IPS-NIHi7 (cell line): ENCODE results near the gene NFATC3.
A peak's percentile ranks its signal among the peaks of the same experiment; 100 is the strongest.

Source experiments
- DNase-seq: peaks from one replicate; pipeline ENCODE4 v3.0.0; 2012; ENCODE audit warnings: mixed read lengths; ENCODE audit errors: extremely low spot score

NFATC3 gene

DNA sequence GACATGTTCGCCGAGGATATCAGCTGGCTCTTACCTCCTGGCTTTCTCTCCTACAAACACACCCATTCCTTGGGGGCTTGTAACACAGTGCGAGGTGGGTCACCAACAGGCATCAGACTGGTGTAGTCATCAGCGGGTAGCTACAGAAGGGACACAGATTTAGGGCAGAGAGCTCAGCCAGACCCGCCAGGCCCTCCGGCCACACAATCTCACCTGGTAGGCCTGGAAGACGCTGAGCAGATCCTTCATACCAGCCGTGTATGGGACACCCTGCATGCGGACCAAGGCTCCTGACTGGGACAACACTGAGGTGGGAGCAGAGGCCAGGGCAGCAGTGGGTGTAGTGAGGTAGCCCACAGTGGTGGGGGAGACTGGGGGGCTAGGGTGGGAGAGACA lies 145.0 kb downstream of the NFATC3 start:
- DNase-seq = no peak

DNA sequence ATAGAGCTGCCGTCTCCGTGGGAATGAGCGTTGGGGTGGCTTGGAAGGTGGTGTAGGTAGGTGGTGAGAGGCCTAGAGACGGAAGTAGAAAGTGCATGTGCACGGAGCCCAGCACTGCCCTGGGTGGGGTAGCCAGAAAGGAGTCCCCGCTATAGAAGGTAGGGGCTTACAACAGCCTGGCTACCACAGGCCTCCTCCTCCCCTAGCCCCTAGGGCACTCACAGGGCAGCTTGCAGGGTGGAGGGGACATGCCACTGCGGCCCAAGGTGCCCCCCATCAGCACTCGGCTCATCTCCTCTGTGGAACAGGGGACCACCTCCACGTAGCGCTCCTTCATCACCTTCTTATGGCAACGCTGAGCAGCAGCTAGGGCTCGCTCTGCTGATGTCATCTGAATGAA lies 145.8 kb downstream of the NFATC3 start:
- DNase-seq = no peak

DNA sequence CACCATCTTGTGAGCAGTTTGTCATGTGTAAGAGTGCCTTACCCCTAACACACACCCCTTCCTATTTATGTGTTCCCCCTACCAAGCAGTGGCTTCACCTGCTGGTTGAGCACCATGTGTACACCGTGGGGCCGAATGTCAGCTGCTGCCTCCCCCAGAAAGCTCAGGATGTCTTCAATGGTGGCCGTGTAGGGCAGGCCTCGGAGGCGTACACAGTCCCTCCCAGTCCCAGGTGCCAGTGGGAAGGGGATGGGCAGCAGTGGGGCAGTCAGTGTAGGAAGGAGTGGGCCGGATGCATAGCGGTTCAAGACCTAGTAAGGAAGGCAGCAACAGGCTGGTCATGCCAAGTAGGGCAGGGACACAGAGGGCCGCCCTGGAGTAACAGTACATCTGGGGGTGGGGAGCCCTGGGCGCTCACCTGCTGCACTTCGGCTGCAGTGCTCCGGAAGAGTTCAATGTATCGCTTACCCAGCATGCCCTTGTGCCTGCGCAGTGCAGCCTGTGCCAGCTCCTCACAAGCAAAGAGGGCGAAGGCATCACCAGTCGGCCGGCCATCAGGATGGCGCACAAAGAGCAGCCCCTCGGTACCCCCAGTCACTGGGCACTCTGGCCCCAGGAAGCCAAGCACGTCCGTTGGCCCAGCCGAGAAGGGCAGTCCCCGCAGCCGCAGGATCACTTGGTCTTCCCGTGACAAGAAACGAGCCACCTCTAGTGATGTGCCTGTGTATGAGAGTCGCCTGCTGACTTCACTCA lies 146.4 kb downstream of the NFATC3 start:
- DNase-seq = no peak

DNA sequence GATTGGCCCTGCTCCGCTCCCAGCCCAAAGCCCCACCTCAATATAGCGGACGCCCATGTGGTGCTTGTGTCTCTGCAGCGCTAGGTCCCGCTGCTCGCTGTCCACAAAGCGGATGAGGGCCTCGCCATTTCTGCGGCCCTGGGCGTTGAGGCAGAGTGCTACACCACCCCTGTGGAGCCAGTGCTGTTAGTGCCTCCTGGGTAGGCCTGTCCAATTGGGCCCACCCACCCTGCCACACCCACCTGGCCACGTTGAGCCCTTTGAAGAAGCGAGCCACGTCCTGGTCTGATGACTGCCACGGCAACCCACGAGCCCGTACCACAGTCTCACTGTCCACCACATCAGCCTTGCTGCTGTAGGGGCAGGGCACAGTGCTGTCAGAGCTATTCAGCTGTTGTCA lies 147.2 kb downstream of the NFATC3 start:
- DNase-seq = no peak

DNA sequence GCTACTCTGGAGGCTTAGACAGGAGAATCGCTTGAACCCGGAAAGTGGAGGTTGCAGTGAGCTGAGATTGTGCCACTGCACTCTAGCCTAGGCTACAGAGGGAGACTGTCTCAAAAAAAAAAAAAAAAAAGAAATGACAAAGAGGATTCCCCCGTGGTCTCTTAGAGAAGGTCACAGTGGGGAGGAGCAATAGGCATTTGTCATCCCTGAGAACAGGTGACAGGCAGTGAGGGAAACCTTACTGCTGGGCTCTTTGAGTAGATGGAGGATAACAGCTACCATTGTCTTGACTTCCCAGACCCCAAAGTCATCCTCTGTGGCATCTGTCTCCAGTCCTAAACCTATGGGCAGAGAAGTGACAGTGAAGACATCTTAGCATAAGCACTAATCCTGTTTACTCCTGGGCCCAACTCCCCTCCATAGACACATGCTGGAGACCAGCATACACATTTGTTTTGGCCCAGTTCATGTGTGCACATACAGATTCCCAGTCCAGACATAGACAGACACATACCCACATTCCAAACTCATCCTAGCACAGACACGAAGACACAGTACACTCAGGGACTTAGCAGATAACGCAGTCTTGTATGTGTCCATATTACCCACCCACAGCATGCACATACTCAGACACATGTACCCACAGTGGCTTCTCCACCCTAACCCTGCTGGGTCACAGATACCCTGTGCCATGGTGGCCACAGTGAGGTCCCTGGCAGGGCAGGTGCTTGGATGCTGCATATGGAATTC lies 148.1 kb downstream of the NFATC3 start:
- DNase-seq = no peak

DNA sequence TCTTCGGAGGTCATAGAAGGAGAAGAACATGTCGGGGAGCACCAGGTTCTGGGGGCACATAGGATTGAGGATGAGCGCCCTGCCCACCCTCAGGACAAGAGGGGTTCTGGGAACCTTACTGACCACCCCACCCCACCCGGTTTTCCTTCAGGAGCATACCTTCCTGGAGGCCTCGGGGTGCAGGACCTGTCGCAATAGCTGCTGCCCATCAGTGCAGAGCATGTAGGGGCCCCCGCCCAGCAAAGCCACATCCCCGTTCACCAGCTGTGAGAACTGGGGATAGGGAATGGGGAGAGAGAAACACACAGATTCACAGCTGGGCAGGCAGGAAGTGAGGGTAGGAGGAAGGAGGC lies 148.6 kb downstream of the NFATC3 start:
- DNase-seq = no peak

DNA sequence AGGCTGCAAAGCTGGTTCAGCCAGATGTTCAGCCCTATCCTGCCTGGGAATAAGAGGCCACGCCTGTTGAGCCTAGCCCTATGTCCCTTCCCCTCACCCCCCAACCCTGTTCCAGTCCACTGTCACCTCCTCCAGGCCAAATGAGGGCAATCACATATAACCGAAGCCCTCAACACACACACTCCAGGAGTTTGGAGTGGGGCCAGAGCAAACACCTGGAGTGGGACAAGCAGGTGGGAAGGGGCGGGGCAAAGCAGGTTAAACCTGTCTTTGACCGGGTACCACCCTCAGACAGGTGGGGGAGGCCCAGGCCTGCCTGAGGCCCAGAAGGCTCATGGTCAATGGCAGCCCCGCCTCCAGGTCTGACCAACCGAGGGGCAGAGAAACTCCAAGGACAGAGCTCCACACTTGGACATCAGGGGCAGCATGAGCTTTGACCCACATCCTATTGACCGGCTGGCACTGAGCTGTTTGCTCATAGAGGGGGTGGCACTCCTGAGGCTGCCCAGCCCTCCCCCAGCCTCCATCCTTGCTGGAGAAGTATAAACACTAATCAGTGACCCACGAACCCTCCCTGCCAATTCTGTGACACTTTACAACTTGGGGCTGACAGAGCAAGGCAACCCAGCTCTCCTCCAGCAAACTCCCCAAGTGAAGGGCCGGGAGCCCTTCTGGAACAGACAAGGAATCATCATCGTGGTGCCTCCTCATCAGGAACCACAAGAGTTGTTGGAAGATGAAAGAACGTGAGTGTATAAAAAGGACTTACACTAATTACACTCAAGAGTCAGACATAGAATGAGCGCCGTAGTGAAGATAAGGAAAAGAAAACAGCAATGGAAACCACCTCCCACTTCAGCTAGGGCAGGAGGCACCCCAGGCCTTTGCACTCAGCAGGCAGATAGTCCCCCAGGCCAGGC lies 149.3 kb downstream of the NFATC3 start:
- DNase-seq = peak; percentile 37

DNA sequence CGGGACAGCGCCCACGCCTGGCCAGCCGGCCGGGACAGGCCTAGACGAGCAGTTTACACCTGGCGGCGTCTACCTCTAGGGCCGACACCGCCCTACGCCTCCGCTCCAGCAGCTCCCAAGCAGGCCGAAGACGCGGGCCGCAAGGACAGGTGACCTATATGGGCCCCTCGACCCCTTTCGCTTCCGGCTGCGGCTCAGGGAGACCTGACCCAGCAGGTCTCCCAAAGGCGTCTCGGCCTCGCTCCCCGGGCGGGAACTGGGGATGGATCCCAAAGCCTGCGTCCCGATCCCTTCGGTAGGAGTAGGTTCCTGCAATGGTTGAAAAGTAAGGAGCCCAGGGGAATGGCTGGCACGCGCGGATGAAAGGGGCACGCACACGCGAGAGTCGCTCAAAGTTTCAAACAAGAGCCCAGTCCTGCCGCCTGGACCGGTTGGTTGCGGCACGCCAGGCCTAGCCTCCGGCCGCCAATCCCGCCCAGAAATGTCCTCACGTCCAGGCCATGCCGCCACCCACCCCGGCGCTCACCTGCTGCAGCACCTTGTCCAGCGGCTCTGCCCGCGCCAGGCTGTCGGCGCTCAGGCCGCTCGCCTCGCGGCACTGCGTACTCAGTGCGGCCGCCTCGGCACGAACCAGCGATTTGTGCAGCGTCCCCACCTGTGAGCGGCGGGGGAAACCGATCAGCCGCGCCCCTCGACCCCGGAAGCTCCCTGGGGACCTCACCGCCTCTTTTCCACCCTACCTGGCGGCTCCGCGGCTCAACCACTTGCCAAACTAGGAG lies 150.1 kb downstream of the NFATC3 start:
- peak; percentile 64 for DNase-seq

DNA sequence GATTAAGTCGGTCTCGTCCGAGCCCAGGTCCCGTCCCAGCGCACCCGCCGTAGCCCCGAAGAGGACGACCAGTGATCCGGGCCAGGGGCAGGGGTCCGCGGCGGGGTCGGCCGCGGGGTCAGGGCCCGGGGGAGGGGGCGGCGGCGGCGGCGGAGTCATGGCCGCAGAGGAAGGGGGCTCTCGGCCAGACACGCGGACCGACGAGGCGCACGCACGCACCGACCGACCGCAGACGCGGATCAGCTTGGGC lies 150.6 kb downstream of the NFATC3 start, which contains the start of gene ESRP2:
Gene ESRP2 (minus strand): TSS at position 241 of the 250 bp plus-strand sequence. CDS start 82 bp downstream, at position 159.
- no peak for DNase-seq

DNA sequence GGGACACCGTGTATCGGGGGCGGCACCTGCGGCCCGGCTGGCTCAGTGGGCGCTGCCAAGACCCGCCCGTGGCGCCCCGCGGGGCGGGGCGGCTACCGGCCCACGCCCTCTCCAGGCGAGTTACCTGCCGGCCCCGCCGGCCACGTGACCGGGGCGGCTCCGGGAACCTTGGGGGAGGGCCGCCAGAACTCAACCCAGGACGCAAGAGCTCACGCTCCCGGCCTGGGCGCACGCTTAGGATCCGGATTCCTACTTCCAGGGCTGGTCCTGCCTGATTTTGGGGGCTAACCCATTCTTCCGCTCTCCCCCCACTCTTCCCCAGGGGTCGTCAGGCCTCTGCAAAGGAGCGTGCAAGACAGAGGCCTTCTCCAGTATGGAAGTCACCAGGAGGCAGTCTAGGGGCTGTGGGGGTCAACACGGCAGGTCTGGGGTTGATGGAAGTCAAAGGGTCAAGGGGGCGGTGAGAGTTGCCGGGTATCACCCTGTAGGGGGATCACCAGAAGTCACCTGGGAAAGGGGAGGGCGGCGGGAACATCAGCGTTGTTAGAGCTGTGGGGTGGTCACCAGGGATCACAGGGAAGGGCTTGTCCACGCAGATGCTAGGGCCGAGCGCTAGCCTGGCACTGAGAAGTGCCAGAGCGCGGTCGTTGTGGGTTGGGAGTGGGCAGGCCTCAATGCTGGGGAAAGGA lies 151.1 kb downstream of the NFATC3 start:
- DNase-seq = peak; percentile 83

DNA sequence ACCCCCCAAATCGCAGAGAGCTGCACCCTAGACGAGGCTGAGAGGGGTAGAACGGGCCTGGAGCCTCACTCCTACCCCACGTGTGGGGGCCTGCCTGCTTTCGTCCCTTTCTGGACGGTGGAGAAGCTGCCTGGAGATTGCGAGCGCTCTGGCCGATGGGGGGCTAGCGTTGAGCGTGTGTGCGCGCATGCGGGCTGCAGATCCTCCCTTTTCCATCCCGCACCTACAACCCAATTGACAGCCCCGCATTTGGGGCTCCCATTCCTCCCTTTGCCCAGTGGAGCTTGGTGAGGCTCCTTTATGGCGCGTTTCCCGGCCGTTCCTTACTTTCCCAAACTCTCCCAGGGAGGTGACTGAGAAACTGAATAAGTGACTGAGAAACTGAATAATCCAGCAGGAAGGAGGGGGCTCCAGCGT lies 151.7 kb downstream of the NFATC3 start:
- no peak for DNase-seq

DNA sequence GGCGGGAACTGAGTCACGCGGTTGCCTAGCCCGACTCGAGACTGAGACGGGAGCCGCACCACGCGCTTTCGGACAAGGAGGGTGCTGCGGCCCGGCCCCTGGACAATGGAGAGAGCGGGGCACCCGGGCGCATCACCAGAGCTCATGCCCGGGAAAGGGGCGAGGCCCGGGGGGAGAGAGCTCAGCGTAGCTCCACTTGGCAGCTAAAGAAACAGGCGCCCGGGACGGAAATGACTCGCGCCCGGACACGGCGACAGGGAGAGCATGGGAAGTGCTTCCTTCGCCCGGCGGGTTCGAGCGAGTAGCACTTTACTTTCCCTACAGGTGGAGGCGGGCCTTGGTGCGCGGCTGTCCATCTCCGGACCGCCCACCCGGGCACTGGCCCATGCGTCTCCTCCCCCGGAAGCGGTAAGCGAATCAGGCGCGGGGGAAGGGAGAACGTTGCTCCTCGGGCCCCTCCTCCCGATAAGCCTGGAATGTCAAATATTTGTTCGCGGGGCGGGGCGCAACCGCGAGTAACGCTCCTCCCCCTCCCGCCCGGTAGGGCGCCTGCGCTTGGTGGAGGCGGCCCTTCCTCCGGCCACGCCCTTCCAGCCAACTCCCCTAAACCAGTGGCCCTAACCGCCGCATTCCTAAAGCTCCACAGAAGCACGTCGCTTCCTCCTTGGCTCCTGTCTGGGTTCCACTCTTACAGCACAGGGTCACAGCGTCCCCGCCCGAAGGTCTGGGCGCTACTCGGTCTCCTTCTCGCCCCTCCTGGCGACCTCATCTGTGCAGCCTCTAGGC lies 152.3 kb downstream of the NFATC3 start:
- DNase-seq = peak; percentile 96

DNA sequence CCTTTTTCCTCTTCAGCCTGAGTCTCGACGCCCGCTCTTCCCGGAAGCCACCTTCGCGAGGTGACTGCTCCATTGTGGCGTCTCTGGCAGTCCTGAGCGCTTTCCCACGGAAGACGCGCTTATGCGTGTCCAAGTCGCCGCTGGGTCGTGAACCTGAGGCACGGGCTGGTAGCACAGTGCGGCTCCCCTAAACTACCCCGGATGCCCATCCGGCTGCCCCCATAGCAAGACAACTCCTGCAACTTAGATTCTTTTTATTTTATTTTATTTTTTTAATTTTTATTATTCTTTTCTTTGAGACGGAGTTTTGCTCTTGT lies 152.8 kb downstream of the NFATC3 start:
- DNase-seq = no peak

DNA sequence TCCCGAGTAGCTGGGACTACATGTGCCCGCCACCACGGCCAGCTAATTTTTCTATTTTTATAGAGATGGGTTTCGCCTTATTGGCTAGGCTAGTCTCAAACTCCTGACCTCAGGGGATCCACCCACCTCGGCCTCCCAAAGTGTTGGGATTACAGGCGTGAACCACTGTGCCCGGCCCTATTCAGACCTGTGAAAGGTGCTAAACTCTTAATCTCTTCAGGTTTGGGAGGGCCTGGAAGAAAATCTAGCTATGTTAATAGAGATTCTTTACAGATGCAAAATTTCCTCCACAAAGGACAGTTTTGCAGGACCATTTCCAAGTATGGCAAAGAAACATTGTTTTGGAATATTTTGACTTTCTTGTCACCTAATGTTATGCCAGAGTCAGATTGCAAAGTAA lies 156.9 kb downstream of the NFATC3 start:
- no peak for DNase-seq

DNA sequence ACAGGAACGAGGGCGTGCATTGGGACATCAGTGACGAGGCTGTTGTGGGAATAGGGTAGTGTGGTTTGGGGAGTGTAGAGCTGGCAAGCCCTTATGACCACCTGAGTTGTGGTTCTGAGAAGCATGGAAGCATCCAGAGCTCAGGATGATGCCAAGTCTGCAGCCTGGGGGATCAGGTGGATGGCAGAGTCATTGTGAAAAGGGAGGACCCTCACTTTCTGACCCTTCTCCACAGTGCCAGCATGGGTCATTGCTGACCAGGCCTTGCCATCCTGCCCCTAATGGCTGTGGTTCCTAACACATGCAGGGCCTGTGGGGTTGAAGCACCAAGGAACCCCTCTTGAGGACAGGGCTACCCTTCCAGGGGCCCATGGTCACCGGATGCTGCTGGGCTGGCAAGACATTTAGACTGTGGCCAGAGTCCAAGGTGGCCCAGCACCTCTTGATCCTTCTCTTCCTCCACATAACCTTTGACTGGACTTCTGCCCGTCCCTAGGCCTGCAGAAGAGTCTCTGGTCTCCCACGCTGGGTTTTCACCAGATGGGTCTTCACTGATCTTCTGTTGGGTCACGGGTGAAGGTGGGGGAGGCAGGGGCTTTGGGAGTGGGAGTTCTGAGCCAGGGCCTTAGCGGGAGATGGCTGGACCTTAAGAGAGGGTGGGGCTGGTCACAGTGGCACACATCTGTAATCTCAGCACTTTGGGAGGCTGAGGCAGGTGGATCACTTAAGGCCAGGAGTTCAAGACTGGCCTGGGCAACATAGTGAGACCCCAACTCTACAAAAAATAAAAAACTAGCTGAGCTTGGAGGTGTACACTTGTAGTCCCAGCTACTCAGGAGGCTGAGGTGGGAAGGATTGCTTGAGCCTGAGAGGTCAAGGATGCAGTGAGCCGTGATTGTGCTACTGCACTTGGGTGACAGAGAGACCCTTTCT lies 158.0 kb downstream of the NFATC3 start:
- no peak for DNase-seq

DNA sequence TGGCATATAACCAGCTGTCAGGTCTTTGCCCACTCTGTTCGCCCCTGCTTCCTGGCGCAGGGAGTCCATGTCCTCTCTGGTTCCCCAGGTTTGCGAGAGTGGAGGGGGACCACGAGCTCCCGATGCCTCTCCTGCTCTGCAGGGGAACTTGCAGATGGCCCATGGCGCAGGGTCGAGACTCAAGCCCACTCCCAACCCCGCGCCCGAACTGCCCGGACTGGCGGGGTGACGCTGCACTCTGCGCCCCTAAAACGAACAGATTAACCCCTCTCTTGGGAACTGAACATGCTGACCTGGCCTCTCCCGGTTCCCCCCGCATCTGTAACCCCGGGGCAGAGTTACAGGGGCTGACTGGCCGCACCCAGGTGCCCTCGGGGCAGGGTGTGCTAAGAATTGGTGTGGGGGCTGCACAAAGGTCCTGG lies 159.3 kb downstream of the NFATC3 start:
- DNase-seq = no peak

DNA sequence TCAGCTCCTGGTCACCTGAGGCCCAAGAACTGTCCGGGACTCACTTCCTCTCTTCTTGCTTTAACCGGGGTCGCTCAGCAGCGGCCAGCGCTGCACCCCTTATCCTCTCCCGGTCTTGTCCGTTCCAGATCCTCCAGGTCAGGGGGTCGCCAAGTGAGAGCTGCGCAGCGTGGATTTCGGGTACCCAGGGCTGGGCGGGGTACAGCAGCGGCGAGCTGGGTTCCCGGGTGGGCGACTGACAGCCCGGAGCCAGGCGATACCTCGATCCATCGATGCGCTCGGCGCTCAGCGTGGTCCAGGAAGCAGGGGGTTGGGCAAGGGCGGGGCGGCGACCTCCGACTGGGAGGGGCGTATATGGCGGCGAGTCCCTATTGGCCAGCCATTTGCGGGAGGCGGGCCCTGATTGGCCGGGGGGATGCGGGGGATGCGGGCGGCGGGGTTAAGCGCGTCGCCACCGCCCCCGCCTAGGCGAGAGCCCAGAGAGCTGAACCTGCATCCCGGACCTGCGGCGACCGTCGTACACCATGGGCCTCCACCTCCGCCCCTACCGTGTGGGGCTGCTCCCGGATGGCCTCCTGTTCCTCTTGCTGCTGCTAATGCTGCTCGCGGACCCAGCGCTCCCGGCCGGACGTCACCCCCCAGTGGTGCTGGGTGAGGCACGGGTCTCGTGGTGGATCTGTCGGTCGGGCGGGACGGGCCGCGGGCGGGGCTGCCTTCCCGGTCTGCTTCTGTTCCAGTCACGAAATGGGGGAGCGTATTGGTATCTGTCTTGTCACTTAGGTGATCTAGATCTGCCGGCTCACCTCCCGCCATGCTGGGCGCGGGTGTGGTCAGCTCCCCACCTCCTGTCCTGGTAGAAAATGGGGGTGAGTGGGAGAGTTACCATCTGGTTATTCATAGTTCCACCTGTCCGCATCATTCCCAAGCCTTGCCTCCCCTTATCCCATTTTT lies 160.0 kb downstream of the NFATC3 start, which contains the start of gene PLA2G15:
Gene PLA2G15 (plus strand): TSS at position 471 of the 951 bp plus-strand sequence. CDS start 54 bp downstream, at position 525.
- peak; percentile 99 for DNase-seq

DNA sequence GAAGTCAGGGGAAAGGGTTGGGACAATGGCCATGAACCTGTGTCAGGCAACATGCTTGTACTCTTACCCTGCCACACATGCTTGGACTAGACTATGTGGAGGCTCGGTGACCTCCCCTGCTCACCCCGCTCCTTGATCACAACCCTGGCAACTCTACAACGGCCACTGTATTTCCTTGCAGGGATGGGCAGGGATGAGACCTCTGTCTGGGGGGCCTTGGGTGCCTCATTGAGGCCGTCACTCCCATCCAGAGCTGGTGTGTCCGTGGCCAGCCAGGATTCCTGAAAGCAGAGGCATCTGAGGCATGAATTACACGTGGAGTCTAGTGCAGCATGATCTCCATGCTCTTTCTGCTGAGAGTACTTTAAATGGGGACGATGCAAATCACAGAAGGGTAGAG lies 161.0 kb downstream of the NFATC3 start:
- no peak for DNase-seq
